HG03432 (cell line): ENCODE measurements around the gene TRAPPC3L.
"Not testable (repeated sequence)": the region's sequence is repeated elsewhere in the genome, so short reads cannot be mapped to it uniquely, and the experiment has no call there.

Source experiments
- ATAC-seq: cut with Tn5 transposase; IDR thresholded peaks from one replicate; pipeline ENCODE4 v1.9.1; 2021; ENCODE audit warnings: mild to moderate bottlenecking, moderate library complexity; ENCODE audit not compliant: unreplicated experiment

The TRAPPC3L gene

GRCh38 chr6:116515141-116515540, 30.3 kb downstream of the TRAPPC3L start:
- ATAC-seq = no peak

DNA sequence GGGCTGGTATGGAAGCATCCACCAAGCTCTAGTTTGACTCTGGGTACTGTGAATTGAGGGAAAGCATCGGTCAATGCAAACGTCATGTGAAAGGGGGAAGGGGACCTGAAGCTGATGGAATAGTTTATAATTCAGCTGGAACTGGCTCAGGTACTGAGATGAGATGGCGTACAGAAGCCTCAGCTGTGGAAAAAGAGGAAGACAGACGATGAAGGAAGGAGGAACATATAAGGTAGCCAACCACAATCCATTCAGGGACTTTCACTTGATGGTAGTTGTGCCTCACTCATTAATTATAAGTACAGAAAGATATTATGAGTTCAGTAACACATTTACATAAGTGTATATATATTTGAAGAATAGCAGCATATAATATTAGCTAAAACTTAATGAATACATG, 31.4 kb downstream of the TRAPPC3L start:
- no peak for ATAC-seq

- no peak for ATAC-seq
Measured at GRCh38 chr6:116513224-116513875, 32.1 kb downstream of the TRAPPC3L start.

- no peak for ATAC-seq
Measured at GRCh38 chr6:116512734-116513133, 32.8 kb downstream of the TRAPPC3L start.

- ATAC-seq = peak; percentile 88
Measured at GRCh38 chr6:116512111-116512559, 33.3 kb downstream of the TRAPPC3L start.

- ATAC-seq = no peak
Measured at GRCh38 chr6:116511424-116512110, 33.9 kb downstream of the TRAPPC3L start, which contains the start of gene CALHM5. TSS of gene CALHM5 (plus strand) at chr6:116511639. CDS start at chr6:116511697, 58 bp downstream.

DNA sequence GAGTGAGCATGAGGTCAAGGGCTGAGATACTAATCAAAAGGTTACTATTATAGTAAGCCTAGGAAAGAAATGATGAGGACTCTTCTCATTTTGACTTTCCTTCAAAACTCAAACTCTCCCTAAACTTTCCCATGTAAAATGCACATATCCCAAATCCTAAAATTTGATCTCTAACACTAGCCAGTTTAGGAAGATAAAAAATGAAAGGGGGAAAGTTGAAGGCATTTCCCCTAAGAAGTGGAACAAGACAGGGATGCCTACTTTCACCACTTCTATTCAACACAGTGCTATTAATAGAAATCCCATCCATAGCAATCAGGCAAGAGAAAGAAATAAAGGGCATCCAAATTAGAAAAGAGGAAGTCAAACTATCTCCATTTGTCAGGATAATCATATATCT, 37.0 kb downstream of the TRAPPC3L start:
- ATAC-seq = no peak

GRCh38 chr6:116507324-116507723, 38.2 kb downstream of the TRAPPC3L start:
- no peak for ATAC-seq

- ATAC-seq = no peak
Measured at GRCh38 chr6:116500969-116501433, 44.5 kb downstream of the TRAPPC3L start.

DNA sequence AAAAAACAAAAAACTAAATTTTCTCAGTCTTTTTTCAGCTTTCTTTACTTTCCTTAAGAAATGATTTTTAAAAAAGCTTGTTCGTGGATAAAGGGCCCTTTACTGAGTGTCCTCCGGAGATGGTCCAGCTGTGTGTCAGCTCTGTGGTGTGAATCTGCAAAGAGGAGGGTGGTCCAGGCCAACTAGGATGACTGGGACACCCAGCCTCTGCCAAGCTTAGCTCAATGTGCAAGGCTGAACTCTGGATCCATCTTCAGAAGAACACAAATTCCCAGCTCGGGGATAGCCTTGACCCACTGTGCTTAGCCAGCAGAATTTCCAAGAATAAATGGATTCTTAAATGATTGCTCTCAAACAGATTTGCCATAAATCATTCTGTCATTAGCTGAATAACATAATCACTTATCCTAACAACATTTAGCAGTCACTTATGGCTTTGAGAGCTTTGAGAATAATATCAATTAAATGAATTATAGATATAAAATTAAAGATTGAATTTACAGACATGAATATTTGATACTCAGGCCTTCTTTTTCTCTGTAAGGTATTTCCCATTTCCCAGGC, 48.3 kb downstream of the TRAPPC3L start:
- no peak for ATAC-seq

DNA sequence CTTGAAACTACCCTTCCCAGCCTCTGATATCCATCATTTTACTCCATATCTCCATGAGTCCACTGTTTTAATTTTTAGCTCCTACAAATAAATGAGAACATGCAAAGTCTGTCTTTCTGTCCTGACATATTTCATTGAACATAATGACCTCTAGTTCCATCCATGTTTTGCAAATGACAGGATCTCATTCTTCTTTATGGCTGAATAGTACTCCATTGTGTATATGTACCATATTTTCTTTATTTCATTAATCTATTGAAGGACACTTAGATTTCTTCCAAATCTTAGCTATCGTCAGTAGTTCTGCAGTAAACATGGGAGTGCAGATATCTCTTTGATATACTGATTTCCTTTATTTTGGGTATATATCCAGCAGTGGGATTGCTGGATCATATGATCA, 50.3 kb downstream of the TRAPPC3L start:
- not testable (repeated sequence) for ATAC-seq

GRCh38 chr6:116492331-116493067, 53.0 kb downstream of the TRAPPC3L start:
- ATAC-seq = no peak

DNA sequence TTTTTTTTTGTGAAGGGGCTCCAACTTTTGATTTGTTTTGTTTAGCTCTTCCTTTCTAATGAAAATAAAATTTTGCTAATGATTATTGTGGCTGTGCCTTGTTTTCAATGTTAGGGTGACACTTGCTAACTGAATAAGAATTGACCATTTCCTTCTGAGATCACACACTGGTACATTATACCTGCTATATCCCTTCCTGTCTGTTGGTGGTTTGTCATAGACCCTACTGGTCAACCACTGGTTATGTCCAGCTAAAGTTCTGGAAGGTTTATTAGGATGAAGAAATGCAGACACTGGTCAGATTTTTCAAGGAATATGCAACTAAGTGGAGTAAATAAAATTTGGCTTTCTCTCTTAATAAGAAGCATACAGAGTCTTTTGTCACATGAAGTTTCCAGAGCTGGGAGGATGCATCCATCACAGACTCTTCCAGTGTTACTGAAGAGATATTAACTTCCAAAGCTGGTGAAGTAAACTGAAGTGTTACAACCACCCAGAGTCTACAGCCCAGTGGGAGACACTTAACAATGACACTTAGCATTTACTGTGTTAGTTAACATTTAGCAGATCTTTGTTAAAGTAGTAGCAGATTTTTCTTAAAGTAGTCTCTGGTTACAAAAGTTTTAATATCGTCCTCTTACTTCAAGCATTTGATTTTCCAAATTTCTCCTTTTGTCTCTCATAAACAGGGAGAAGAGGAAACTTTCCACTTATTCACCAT, 53.7 kb downstream of the TRAPPC3L start:
- ATAC-seq = no peak

GRCh38 chr6:116485559-116486184, 59.8 kb downstream of the TRAPPC3L start:
- ATAC-seq = no peak

- no peak for ATAC-seq
Measured at GRCh38 chr6:116483616-116484015, 61.9 kb downstream of the TRAPPC3L start.

GRCh38 chr6:116482780-116483179, 62.7 kb downstream of the TRAPPC3L start:
- no peak for ATAC-seq

- ATAC-seq = peak; percentile 100
Measured at GRCh38 chr6:116476002-116476678, 69.3 kb downstream of the TRAPPC3L start.

- no peak for ATAC-seq
Measured at GRCh38 chr6:116475141-116475540, 70.3 kb downstream of the TRAPPC3L start.

- no peak for ATAC-seq
Measured at GRCh38 chr6:116472706-116473105, 72.8 kb downstream of the TRAPPC3L start.

- ATAC-seq = no peak
Measured at GRCh38 chr6:116471531-116471930, 74.0 kb downstream of the TRAPPC3L start.
